ENCODE data around the gene HCFC1R1. TPM values are rescaled to one million over a fixed set of nuclear protein-coding genes. Genes with fewer than 3 reads are reported as not detected.
A peak's percentile ranks its signal among the peaks of the same experiment; 100 is the strongest.
"Not testable (repeated sequence)": the region's sequence is repeated elsewhere in the genome, so short reads cannot be mapped to it uniquely, and the experiment has no call there.

Gene HCFC1R1
- 15.2 TPM for polyA plus RNA-seq (2012; ENCODE audit: missing spikeins)

- TF ChIP-seq TAF1 (IDR thresholded peaks at IDR 0.05; ENCODE audit: borderline replicate concordance, low read depth, low read length) (no peak), POLR2A (IDR thresholded peaks at IDR 0.05; ENCODE audit: low read depth, low read length) (peak; percentile 83; the same call in 1 of the 2 replicates), POLR2AphosphoS5 (IDR thresholded peaks at IDR 0.05; ENCODE audit: low read depth, low read length) (peak; percentile 89)
- FAIRE-seq (peak; percentile 100), DNase-seq (ENCODE audit: insufficient read length) (peak; percentile 92)
Observed at GRCh38 chr16:3023669-3024478, at the start of gene HCFC1R1, which contains the start of gene THOC6. TSS of gene HCFC1R1 (minus strand) at chr16:3023942. CDS start at chr16:3023941, 1 bp downstream. TSS of gene THOC6 (plus strand) at chr16:3024035. CDS start at chr16:3024327, 292 bp downstream.

- DNase-seq (ENCODE audit: insufficient read length), result no peak
- FAIRE-seq, result no peak
- no peak for TF ChIP-seq POLR2AphosphoS5 (IDR thresholded peaks at IDR 0.05; ENCODE audit: low read depth, low read length)
- no peak for TF ChIP-seq TAF1 (IDR thresholded peaks at IDR 0.05; ENCODE audit: borderline replicate concordance, low read depth, low read length)
- TF ChIP-seq POLR2A (IDR thresholded peaks at IDR 0.05; ENCODE audit: low read depth, low read length), result no peak
Observed at GRCh38 chr16:3073448-3073847, 49.7 kb upstream of the HCFC1R1 start.

- peak; percentile 78 for FAIRE-seq
- DNase-seq (ENCODE audit: insufficient read length), result not testable (repeated sequence)
Observed at GRCh38 chr16:3072576-3073263, 49.0 kb upstream of the HCFC1R1 start.

- not testable (repeated sequence) for FAIRE-seq; DNase-seq (ENCODE audit: insufficient read length)
Observed at GRCh38 chr16:3072148-3072547, 48.4 kb upstream of the HCFC1R1 start.

- FAIRE-seq (no peak), DNase-seq (ENCODE audit: insufficient read length) (no peak)
- TF ChIP-seq POLR2A (IDR thresholded peaks at IDR 0.05; ENCODE audit: low read depth, low read length) (no peak), POLR2AphosphoS5 (IDR thresholded peaks at IDR 0.05; ENCODE audit: low read depth, low read length) (no peak), TAF1 (IDR thresholded peaks at IDR 0.05; ENCODE audit: borderline replicate concordance, low read depth, low read length) (no peak)
Observed at GRCh38 chr16:3071655-3072054, 47.9 kb upstream of the HCFC1R1 start.

DNA sequence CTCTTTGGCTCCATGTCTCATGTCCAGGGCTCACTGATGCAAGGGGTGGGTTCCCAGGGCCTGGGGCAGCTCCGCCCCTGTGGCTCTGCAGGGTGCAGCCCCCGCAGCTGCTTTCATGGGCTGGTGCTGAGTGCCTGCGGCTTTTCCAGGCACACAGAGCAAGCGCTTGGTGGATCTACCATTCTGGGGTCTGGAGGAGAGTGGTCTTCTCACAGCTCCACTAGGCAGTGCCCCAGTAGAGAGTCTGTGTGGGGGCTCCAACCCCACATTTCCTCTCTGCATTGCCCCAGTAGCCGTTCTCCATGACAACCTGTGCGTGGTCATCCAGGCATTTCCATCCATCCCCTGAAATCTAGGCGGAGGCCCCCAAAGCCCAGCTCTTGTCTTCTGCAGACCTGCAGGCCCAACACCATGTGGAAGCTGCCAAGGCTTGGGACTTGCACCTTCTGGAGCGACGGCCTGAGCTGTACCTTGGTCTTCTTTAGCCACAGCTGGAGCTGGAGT lies 46.9 kb upstream of the HCFC1R1 start:
- DNase-seq (ENCODE audit: insufficient read length) (no peak), FAIRE-seq (no peak)
- TF ChIP-seq POLR2A (IDR thresholded peaks at IDR 0.05; ENCODE audit: low read depth, low read length) (no peak), POLR2AphosphoS5 (IDR thresholded peaks at IDR 0.05; ENCODE audit: low read depth, low read length) (no peak), TAF1 (IDR thresholded peaks at IDR 0.05; ENCODE audit: borderline replicate concordance, low read depth, low read length) (no peak)

DNA sequence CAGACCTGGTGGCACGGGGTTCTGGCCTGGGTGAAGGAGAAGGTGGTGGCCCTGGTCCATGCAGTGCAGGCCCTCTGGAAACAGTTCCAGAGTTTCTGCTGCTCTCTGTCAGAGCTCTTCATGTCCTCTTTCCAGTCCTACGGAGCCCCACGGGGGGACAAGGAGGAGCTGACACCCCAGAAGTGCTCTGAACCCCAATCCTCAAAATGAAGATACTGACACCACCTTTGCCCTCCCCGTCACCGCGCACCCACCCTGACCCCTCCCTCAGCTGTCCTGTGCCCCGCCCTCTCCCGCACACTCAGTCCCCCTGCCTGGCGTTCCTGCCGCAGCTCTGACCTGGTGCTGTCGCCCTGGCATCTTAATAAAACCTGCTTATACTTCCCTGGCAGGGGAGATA lies 45.4 kb upstream of the HCFC1R1 start:
- DNase-seq (ENCODE audit: insufficient read length); FAIRE-seq: not testable (repeated sequence)

GRCh38 chr16:3068487-3068886 lies 44.7 kb upstream of the HCFC1R1 start:
- TF ChIP-seq TAF1 (IDR thresholded peaks at IDR 0.05; ENCODE audit: borderline replicate concordance, low read depth, low read length) (no peak), POLR2AphosphoS5 (IDR thresholded peaks at IDR 0.05; ENCODE audit: low read depth, low read length) (no peak), POLR2A (IDR thresholded peaks at IDR 0.05; ENCODE audit: low read depth, low read length) (no peak)
- FAIRE-seq, result no peak
- no peak for DNase-seq (ENCODE audit: insufficient read length)

DNA sequence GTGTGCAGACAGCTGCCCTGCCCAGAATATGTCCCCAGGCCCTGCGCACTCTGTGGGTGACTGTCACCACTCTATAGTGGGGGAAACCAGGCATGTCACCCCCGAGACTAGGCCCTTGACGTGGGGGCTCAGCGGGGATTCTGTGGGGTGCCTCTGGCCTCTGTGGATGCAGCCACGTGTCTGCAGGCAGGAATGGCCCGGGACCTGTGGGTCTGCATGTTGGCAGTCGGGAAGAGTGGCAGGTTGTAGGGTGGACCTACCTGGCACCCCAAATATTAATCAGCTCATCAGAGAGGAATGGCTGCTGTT lies 42.7 kb upstream of the HCFC1R1 start:
- FAIRE-seq (no peak), DNase-seq (ENCODE audit: insufficient read length) (no peak)
- no peak for TF ChIP-seq TAF1 (IDR thresholded peaks at IDR 0.05; ENCODE audit: borderline replicate concordance, low read depth, low read length)
- no peak for TF ChIP-seq POLR2AphosphoS5 (IDR thresholded peaks at IDR 0.05; ENCODE audit: low read depth, low read length)
- no peak for TF ChIP-seq POLR2A (IDR thresholded peaks at IDR 0.05; ENCODE audit: low read depth, low read length)

DNA sequence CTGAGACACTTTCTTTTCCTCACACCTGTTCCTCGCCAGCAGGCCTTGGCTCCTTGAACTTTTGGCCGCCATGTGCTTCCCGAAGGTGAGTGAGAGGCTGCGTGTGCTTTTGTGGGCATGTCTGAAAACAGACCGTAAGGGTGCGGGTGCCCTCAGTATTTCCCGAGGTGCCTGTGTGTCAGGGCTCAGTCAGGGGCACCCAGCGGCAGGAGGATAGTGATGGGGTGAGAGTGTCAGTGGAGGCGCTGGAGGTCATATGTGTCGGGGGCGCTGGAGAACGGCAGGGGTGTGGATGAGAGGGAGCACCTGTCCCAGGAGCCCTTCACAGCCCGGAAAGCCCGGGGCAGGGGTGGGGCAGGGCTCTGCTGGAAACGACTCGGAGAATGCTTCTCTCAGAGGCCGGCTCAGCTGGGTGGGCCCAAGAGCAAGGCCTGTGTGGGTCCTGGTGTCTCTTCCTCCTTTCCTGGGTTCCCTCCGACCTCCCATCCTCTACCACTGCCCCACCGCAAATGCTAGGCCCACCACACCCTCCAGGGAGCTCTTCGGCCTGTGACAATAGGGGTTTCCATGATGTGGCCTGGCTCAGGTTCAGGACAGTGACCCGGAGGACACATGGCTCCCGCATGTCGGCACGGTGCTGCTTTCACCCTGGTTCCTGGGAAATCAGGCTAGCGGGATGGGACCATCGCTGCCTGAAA lies 42.1 kb upstream of the HCFC1R1 start:
- FAIRE-seq (peak; percentile 53), DNase-seq (ENCODE audit: insufficient read length) (no peak)

GRCh38 chr16:3065069-3065741 lies 41.5 kb upstream of the HCFC1R1 start, which contains the start of gene IL32:
TSS of gene IL32 (plus strand) at chr16:3065640. CDS start at chr16:3065812, 172 bp downstream.
- peak; percentile 73 for FAIRE-seq

More for the DNA sequence above, 42.1 kb upstream of the HCFC1R1 start:
- TF ChIP-seq POLR2A (IDR thresholded peaks at IDR 0.05; ENCODE audit: low read depth, low read length), result no peak
- TF ChIP-seq POLR2AphosphoS5 (IDR thresholded peaks at IDR 0.05; ENCODE audit: low read depth, low read length), result no peak
- no peak for TF ChIP-seq TAF1 (IDR thresholded peaks at IDR 0.05; ENCODE audit: borderline replicate concordance, low read depth, low read length)

More at GRCh38 chr16:3065069-3065741, 41.5 kb upstream of the HCFC1R1 start, which contains the start of gene IL32:
- TF ChIP-seq POLR2AphosphoS5 (IDR thresholded peaks at IDR 0.05; ENCODE audit: low read depth, low read length) (no peak), TAF1 (IDR thresholded peaks at IDR 0.05; ENCODE audit: borderline replicate concordance, low read depth, low read length) (no peak), POLR2A (IDR thresholded peaks at IDR 0.05; ENCODE audit: low read depth, low read length) (peak; percentile 61; the same call in 1 of the 2 replicates)
- DNase-seq (ENCODE audit: insufficient read length), result no peak

All from GM12892 (cell line).